ENCODE measurements around the gene ZNF791. TPM values are rescaled to one million over a fixed set of nuclear protein-coding genes. Genes with fewer than 3 reads are reported as not detected.

Gene ZNF791
- total and polyA plus RNA-seq, 2 of the 13 experiments (the other 11 are each of a cell fraction or from before 2014, with no cell fraction given), result 12.8 to 17.4 TPM

GRCh38 chr19:12610540-12611360 is at the start of gene ZNF791, which contains the start of gene ZNF490 (continued):
- TF ChIP-seq ZNF800 (CRISPR knock-in tag; IDR thresholded peaks at IDR 0.05), result no peak
- no peak; the same call in 1 of the 2 replicates for TF ChIP-seq NR2F2 (IDR thresholded peaks at IDR 0.05; ENCODE audit: borderline replicate concordance, low read depth)
- TF ChIP-seq ZNF740 (CRISPR knock-in tag; IDR thresholded peaks at IDR 0.05), result no peak
- no peak for TF ChIP-seq ZNF724P (CRISPR knock-in tag; IDR thresholded peaks at IDR 0.05; ENCODE audit: borderline replicate concordance)
- TF ChIP-seq ZNF646 (CRISPR knock-in tag; IDR thresholded peaks at IDR 0.05), result no peak
- no peak for TF ChIP-seq TRIM24 (CRISPR knock-in tag; IDR thresholded peaks at IDR 0.05)
- no peak; the same call in 1 of the 2 replicates for TF ChIP-seq ZNF512B (CRISPR knock-in tag; IDR thresholded peaks at IDR 0.05; ENCODE audit: borderline replicate concordance)
- TF ChIP-seq NONO (IDR thresholded peaks at IDR 0.05), result no peak
- TF ChIP-seq NONO (CRISPR knock-in tag; conservative IDR thresholded peaks at IDR 0.05), result 0 out of 2 replicates have a peak, but pooled peaks have one; percentile 16
- TF ChIP-seq NCOR1 (IDR thresholded peaks at IDR 0.05; ENCODE audit: borderline replicate concordance, low read length), result no peak
- no peak for TF ChIP-seq IKZF1 (IDR thresholded peaks at IDR 0.05)
- peak; percentile 97 for TF ChIP-seq RFXANK (CRISPR knock-in tag; IDR thresholded peaks at IDR 0.05)
- peak; percentile 90 for TF ChIP-seq ZNF792 (CRISPR knock-in tag; IDR thresholded peaks at IDR 0.05)
- no peak; the same call in 1 of the 2 replicates for TF ChIP-seq BRCA1 (CRISPR knock-in tag; IDR thresholded peaks at IDR 0.05)
- 0 out of 2 replicates have a peak, but pooled peaks have one; percentile 18 for TF ChIP-seq NFE2 (CRISPR knock-in tag; IDR thresholded peaks at IDR 0.05)
- no peak for TF ChIP-seq ZNF468 (CRISPR knock-in tag; IDR thresholded peaks at IDR 0.05)
- TF ChIP-seq ZNF782 (CRISPR knock-in tag; IDR thresholded peaks at IDR 0.05; ENCODE audit: borderline replicate concordance), result peak; percentile 46; the same call in 1 of the 2 replicates
- TF ChIP-seq SP1 (IDR thresholded peaks at IDR 0.05), result no peak
- TF ChIP-seq SP1 (CRISPR knock-in tag; IDR thresholded peaks at IDR 0.05), result peak; percentile 81
- peak; percentile 86 for TF ChIP-seq HDAC2 (CRISPR knock-in tag; IDR thresholded peaks at IDR 0.05)
